ENCODE results near the gene SGO1.
"Not testable (repeated sequence)": the region's sequence is repeated elsewhere in the genome, so short reads cannot be mapped to it uniquely, and the experiment has no call there.

The SGO1 gene

GRCh38 chr3:20218215-20218614 is 32.2 kb upstream of the SGO1 start:
- TF ChIP-seq CTCF (conservative IDR thresholded peaks at IDR 0.05; ENCODE audit: low read depth): no peak
- ChIA-PET CTCF (no interaction called here), POLR2A (ENCODE audit: low non-redundant PET) (no interaction called here)
- no peak overlapping the region for H3K27ac ChIP-seq
- DNase-seq (ENCODE audit: low spot score): no peak

- DNase-seq (ENCODE audit: low spot score): no peak
- no peak overlapping the region for H3K27ac ChIP-seq
- TF ChIP-seq CTCF (conservative IDR thresholded peaks at IDR 0.05; ENCODE audit: low read depth): no peak
- ChIA-PET CTCF (interaction anchor here (0.6 kb wide), 1 partner anchor 509 kb away, joined by 10 read pairs; no protein-coding TSS in a partner anchor), POLR2A (ENCODE audit: low non-redundant PET) (no interaction called here)
These were observed 29.6 kb upstream of the SGO1 start for GRCh38 chr3:20215636-20216035.

GRCh38 chr3:20213491-20213890 is 27.5 kb upstream of the SGO1 start:
- DNase-seq (ENCODE audit: low spot score); POLR2A ChIA-PET (ENCODE audit: low non-redundant PET); CTCF ChIA-PET: not testable (repeated sequence)

GRCh38 chr3:20207945-20208344 is 21.9 kb upstream of the SGO1 start:
- H3K27ac ChIP-seq; DNase-seq (ENCODE audit: low spot score); CTCF ChIA-PET; POLR2A ChIA-PET (ENCODE audit: low non-redundant PET): not testable (repeated sequence)

More at GRCh38 chr3:20213491-20213890, 27.5 kb upstream of the SGO1 start:
- H3K27ac ChIP-seq: not testable (repeated sequence)

- POLR2A ChIA-PET (ENCODE audit: low non-redundant PET); H3K27ac ChIP-seq; CTCF ChIA-PET; DNase-seq (ENCODE audit: low spot score): not testable (repeated sequence)
These were observed 19.9 kb upstream of the SGO1 start for GRCh38 chr3:20205898-20206297.

- TF ChIP-seq CTCF (conservative IDR thresholded peaks at IDR 0.05; ENCODE audit: low read depth): no peak
- H3K27ac ChIP-seq: no peak overlapping the region
- POLR2A ChIA-PET (ENCODE audit: low non-redundant PET): no interaction called here
- DNase-seq (ENCODE audit: low spot score): no peak
- CTCF ChIA-PET: no interaction called here
These were observed 15.1 kb upstream of the SGO1 start for GRCh38 chr3:20201143-20201542.

GRCh38 chr3:20197775-20198174 is 11.8 kb upstream of the SGO1 start:
- no peak for DNase-seq (ENCODE audit: low spot score)
- no peak overlapping the region for H3K27ac ChIP-seq
- CTCF ChIA-PET: interaction anchor here (0.5 kb wide), 1 partner anchor 94 kb away, joined by 4 read pairs; no protein-coding TSS in a partner anchor
- no peak for TF ChIP-seq CTCF (conservative IDR thresholded peaks at IDR 0.05; ENCODE audit: low read depth)
- POLR2A ChIA-PET (ENCODE audit: low non-redundant PET): no interaction called here

- no peak for DNase-seq (ENCODE audit: low spot score)
- POLR2A ChIA-PET (ENCODE audit: low non-redundant PET): no interaction called here
These were observed 8.9 kb upstream of the SGO1 start for GRCh38 chr3:20194793-20195460.

More at GRCh38 chr3:20194793-20195460, 8.9 kb upstream of the SGO1 start:
- no peak for TF ChIP-seq CTCF (conservative IDR thresholded peaks at IDR 0.05; ENCODE audit: low read depth)
- no peak overlapping the region for H3K27ac ChIP-seq
- CTCF ChIA-PET: no interaction called here
